Measurements from ENCODE around the gene STOX2. TPM values are rescaled to one million over a fixed set of nuclear protein-coding genes. Genes with fewer than 3 reads are reported as not detected.

The STOX2 gene
- total RNA-seq, 3 donors from 2014 or later: 2.7 to 10.9 (median 4.3) TPM

DNA sequence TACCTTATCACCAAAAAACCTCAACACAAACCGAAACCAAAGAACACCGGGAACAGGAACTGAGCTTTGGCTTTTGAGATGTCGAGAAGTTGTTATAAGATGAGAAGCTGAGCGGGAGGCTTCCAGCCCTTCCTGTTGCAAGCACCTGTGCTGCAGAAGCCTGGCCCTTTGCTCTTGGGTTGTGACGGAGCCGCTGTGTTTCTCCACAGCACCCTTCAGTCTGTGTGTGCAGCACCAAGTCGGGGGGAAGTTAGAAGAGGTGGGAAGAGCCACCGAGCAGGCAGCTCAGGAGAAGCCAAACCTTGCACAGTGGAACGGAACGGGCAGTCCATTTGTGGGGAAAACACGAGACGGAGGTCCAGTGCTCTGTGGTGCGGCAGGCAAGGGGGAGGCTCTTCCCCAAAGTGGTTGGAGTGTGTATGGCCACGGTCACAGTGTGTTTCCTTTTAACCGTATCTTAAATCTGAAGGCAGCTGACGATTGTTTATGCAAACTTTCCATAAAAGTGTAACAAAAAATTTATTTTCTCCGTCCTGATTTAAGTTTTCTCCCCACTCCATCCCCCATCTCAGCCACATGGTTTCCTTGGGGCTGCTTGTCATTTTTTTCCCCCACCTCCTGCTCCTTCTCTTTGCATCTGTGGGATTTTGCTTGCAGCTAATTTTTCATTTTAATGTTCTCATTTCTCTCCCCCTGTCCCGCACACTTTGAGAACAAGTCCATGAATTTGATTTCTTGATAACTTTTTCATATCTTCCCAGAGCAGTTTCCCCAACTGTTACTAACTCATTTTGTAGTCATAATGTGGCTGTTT, 123.7 kb downstream of the STOX2 start:
- no peaks in the 10 kb centered on the region for H3K4me1 ChIP-seq (ENCODE audit: low read depth)
- no peaks in the 10 kb centered on the region for H3K36me3 ChIP-seq (ENCODE audit: low read depth)
- intact Hi-C loops (cut with DNase I, micrococcal nuclease): no loop called here
- no peak for ATAC-seq
- no peak for DNase-seq
- H3K9me3 ChIP-seq: no peaks in the 10 kb centered on the region
- no peak overlapping the region for H3K4me3 ChIP-seq
- TF ChIP-seq, protein P1, sequence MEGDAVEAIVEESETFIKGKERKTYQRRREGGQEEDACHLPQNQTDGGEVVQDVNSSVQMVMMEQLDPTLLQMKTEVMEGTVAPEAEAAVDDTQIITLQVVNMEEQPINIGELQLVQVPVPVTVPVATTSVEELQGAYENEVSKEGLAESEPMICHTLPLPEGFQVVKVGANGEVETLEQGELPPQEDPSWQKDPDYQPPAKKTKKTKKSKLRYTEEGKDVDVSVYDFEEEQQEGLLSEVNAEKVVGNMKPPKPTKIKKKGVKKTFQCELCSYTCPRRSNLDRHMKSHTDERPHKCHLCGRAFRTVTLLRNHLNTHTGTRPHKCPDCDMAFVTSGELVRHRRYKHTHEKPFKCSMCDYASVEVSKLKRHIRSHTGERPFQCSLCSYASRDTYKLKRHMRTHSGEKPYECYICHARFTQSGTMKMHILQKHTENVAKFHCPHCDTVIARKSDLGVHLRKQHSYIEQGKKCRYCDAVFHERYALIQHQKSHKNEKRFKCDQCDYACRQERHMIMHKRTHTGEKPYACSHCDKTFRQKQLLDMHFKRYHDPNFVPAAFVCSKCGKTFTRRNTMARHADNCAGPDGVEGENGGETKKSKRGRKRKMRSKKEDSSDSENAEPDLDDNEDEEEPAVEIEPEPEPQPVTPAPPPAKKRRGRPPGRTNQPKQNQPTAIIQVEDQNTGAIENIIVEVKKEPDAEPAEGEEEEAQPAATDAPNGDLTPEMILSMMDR (IDR thresholded peaks at IDR 0.05): no peak

DNA sequence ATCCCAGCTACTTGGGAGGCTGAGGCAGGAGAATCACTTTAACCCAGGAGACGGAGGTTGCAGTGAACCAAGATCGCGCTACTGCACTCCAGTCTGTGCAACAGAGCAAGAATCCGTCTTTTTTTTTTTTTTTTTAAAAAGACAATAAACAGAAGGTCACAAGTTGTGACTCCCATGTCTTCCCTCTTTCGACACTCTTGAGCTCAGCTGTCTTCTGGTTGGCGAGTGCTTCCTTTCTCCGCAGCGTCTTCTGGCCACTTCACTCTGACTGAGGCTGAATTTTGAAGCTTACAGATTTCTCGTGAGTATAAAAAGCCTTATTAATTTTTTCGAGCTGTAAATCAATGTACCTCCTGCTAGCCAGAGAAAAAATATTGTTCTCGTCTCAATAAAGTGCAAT, 124.9 kb downstream of the STOX2 start:
- ATAC-seq: no peak
- intact Hi-C loops (cut with DNase I, micrococcal nuclease): no loop called here
- no peaks in the 10 kb centered on the region for H3K4me1 ChIP-seq (ENCODE audit: low read depth)

DNA sequence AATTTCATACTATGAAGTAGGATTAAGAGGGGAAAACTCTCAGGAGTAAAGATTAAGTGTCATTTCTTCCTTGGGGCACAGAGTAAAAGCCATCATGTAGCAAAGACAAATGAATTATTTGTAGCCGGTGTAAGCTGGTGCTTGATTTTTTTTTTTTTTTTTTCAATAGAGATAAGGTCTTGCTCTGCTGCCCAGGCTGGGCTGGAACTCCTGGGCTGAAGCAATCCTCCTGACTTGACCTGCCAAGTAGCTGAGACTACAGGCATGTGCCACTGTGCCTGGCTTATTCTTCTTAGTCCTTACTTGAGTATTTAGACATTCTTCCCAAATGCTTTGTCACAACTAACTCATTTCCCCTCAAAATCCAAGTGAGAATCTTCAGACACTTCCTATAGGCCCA, 125.7 kb downstream of the STOX2 start:
- Histone ChIP-seq H3K36me3 (ENCODE audit: low read depth) (no peaks in the 10 kb centered on the region), H3K4me3 (no peak overlapping the region), H3K4me1 (ENCODE audit: low read depth) (no peaks in the 10 kb centered on the region), H3K9me3 (no peaks in the 10 kb centered on the region)
- intact Hi-C loops (cut with DNase I, micrococcal nuclease): no loop called here
- TF ChIP-seq, protein P1 (IDR thresholded peaks at IDR 0.05): no peak
- ATAC-seq: no peak
- no peak for DNase-seq

More for the DNA sequence above, 124.9 kb downstream of the STOX2 start:
- Histone ChIP-seq H3K4me3 (no peak overlapping the region), H3K36me3 (ENCODE audit: low read depth) (no peaks in the 10 kb centered on the region), H3K9me3 (no peaks in the 10 kb centered on the region)
- TF ChIP-seq, protein P1 (IDR thresholded peaks at IDR 0.05): no peak
- DNase-seq: no peak

DNA sequence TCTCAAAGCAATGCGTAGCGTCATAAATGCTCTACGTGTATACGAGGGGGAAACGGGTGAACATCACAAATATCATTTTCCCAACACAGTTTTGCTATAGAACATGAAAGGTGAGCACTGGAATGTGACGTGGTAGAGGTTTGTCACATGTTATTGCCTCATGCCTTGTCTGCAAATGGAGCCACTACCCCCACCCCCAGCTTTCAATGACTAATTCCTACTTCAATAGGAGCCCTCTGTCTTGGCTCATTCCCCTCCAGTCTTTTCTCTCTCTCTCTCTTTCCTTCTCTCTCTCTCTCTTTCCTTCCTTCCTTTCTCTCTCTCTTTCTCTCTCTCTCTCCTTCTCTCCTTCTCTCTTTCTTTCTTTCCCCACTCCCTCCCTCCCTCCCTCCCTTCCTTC, 127.0 kb downstream of the STOX2 start:
- Histone ChIP-seq H3K9me3 (no peaks in the 10 kb centered on the region), H3K4me1 (ENCODE audit: low read depth) (no peaks in the 10 kb centered on the region), H3K4me3 (no peak overlapping the region), H3K36me3 (ENCODE audit: low read depth) (no peaks in the 10 kb centered on the region)
- DNase-seq (no peak), ATAC-seq (no peak)
- intact Hi-C loops (cut with DNase I, micrococcal nuclease): no loop called here
- TF ChIP-seq, protein P1 (IDR thresholded peaks at IDR 0.05): no peak

DNA sequence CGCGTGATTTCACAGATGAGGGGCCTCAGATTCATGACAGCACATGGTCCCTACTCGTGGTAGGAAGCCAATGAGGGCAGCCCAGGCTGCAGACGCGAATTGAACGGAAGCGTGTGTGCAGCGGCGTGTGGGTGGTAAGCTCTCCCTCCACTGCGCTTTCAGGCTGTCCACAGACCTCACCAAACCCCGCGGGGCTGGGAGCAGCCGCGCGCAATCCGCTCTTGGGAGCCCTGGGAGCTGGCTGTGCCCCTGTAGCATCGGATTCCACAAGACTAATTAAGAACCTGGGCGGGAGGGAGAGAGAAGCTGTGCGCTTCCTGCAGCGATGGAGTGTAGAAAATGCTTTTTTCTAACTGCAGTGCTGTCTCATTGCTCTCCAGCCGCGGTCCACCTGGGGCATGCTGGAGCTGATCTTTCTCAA, 134.9 kb downstream of the STOX2 start:
- ATAC-seq: peak; percentile 16
- no peaks in the 10 kb centered on the region for H3K4me1 ChIP-seq (ENCODE audit: low read depth)
- H3K36me3 ChIP-seq (ENCODE audit: low read depth): no peaks in the 10 kb centered on the region
- H3K9me3 ChIP-seq: no peaks in the 10 kb centered on the region
- no peak for DNase-seq
- H3K4me3 ChIP-seq: no peak overlapping the region
- intact Hi-C loops (cut with DNase I, micrococcal nuclease): no loop called here
- TF ChIP-seq, protein P1 (IDR thresholded peaks at IDR 0.05): no peak

Measured in mucosa of descending colon (tissue), 3 donors.